Activated CD4-positive, alpha-beta memory T cell treated with anti-CD3 and anti-CD28 coated beads, Interleukin-2, amount 10 ng/mL, durations not matched to agents 7 days and 5 days (primary cell): Measurements from ENCODE around the gene UGT1A10. TPM values are rescaled to one million over a fixed set of nuclear protein-coding genes. Genes with fewer than 3 reads are reported as not detected.
"Not testable (repeated sequence)": the region's sequence is repeated elsewhere in the genome, so short reads cannot be mapped to it uniquely, and the experiment has no call there.

Experiments
- CTCF ChIA-PET: fragments of 350-600 bp; sonication (Branson Sonifier 250); formaldehyde crosslinking; loops from one replicate; lab custom pipeline; 2021; ENCODE audit warnings: antibody characterized with exemption, inconsistent platforms; lab: Charles Lee
- POLR2A ChIA-PET: fragments of 350-600 bp; sonication (Branson Sonifier 250); formaldehyde crosslinking; loops from one replicate; lab custom pipeline; 2021; ENCODE audit warnings: antibody characterized with exemption; lab: Charles Lee
- DNase-seq: peaks from one replicate; pipeline ENCODE4 v3.0.0-alpha.2; 2020
- H3K27ac Mint-ChIP-seq: one replicate; pipeline ENCODE4 v1.8.0; 2021; ENCODE audit warnings: mild to moderate bottlenecking, mixed read lengths
- H3K27me3 Mint-ChIP-seq: one replicate; pipeline ENCODE4 v1.8.0; 2021; ENCODE audit warnings: mixed read lengths
- H3K36me3 Mint-ChIP-seq: one replicate; pipeline ENCODE4 v1.8.0; 2021; ENCODE audit warnings: low read depth, mixed read lengths
- H3K4me1 Mint-ChIP-seq: one replicate; pipeline ENCODE4 v1.8.0; 2021; ENCODE audit warnings: mixed read lengths
- H3K4me3 Mint-ChIP-seq: one replicate; pipeline ENCODE4 v1.8.0; 2021; ENCODE audit warnings: mild to moderate bottlenecking, mixed read lengths
- H3K9me3 Mint-ChIP-seq: one replicate; pipeline ENCODE4 v1.8.0; 2021; ENCODE audit warnings: mixed read lengths
- total RNA-seq, 2 experiments: library from RNA; stranded (reverse); gene quantifications; one replicate each; pipeline ENCODE4 v1.2.3, GENCODE V29; 2021

The UGT1A10 gene
- not detected for total RNA-seq

GRCh38 chr2:233636306-233636705, at the start of gene UGT1A10:
Gene UGT1A10 (plus strand): TSS chr2:233636448. CDS start chr2:233636523, 75 bp downstream.
- H3K9me3 Mint-ChIP-seq, H3K4me3 Mint-ChIP-seq, POLR2A ChIA-PET, H3K36me3 Mint-ChIP-seq, DNase-seq, CTCF ChIA-PET, H3K27ac Mint-ChIP-seq, H3K4me1 Mint-ChIP-seq: not testable (repeated sequence)
- H3K27me3 Mint-ChIP-seq = peaks cover 31% of the 10 kb centered on the region

GRCh38 chr2:233588400-233588799, 47.8 kb upstream of the UGT1A10 start:
- DNase-seq = no peak
- Mint-ChIP-seq H3K9me3 (no peaks in the 10 kb centered on the region), H3K27ac (no peak overlapping the region), H3K27me3 (peaks cover 25% of the 10 kb centered on the region), H3K36me3 (no peaks in the 10 kb centered on the region), H3K4me1 (peaks cover 9% of the 10 kb centered on the region), H3K4me3 (no peak overlapping the region)
- ChIA-PET POLR2A (no interaction called here), CTCF (no interaction called here)

- CTCF ChIA-PET, POLR2A ChIA-PET: not testable (repeated sequence)
These were observed 43.5 kb upstream of the UGT1A10 start for GRCh38 chr2:233592706-233593105.

GRCh38 chr2:233593201-233593600, 43.0 kb upstream of the UGT1A10 start:
- H3K36me3 Mint-ChIP-seq = no peaks in the 10 kb centered on the region
- peaks cover 8% of the 10 kb centered on the region for H3K27me3 Mint-ChIP-seq
- POLR2A ChIA-PET = no interaction called here
- CTCF ChIA-PET = no interaction called here
- no peak overlapping the region for H3K27ac Mint-ChIP-seq
- H3K4me1 Mint-ChIP-seq = no peaks in the 10 kb centered on the region
- no peaks in the 10 kb centered on the region for H3K9me3 Mint-ChIP-seq
- no peak overlapping the region for H3K4me3 Mint-ChIP-seq
- DNase-seq = no peak

More at GRCh38 chr2:233592706-233593105, 43.5 kb upstream of the UGT1A10 start:
- not testable (repeated sequence) for H3K4me3 Mint-ChIP-seq, H3K27me3 Mint-ChIP-seq, H3K9me3 Mint-ChIP-seq, H3K4me1 Mint-ChIP-seq, DNase-seq, H3K27ac Mint-ChIP-seq, H3K36me3 Mint-ChIP-seq

GRCh38 chr2:233597522-233597921, 38.7 kb upstream of the UGT1A10 start:
- Mint-ChIP-seq H3K4me1 (no peaks in the 10 kb centered on the region), H3K36me3 (no peaks in the 10 kb centered on the region), H3K4me3 (no peak overlapping the region), H3K27ac (no peak overlapping the region), H3K9me3 (no peaks in the 10 kb centered on the region), H3K27me3 (peaks cover 13% of the 10 kb centered on the region)
- CTCF ChIA-PET = no interaction called here
- POLR2A ChIA-PET = no interaction called here
- DNase-seq = no peak

GRCh38 chr2:233598952-233599351, 37.3 kb upstream of the UGT1A10 start:
- Mint-ChIP-seq H3K4me1 (no peaks in the 10 kb centered on the region), H3K27ac (no peak overlapping the region), H3K27me3 (peaks cover 13% of the 10 kb centered on the region), H3K9me3 (no peaks in the 10 kb centered on the region), H3K4me3 (no peak overlapping the region), H3K36me3 (no peaks in the 10 kb centered on the region)
- POLR2A ChIA-PET = no interaction called here
- CTCF ChIA-PET = no interaction called here
- DNase-seq = no peak

- Mint-ChIP-seq H3K27me3 (peaks cover 13% of the 10 kb centered on the region), H3K9me3 (no peaks in the 10 kb centered on the region), H3K4me3 (no peak overlapping the region), H3K4me1 (no peaks in the 10 kb centered on the region), H3K27ac (no peak overlapping the region), H3K36me3 (no peaks in the 10 kb centered on the region)
- CTCF ChIA-PET = no interaction called here
- DNase-seq = no peak
- POLR2A ChIA-PET = no interaction called here
These were observed 35.9 kb upstream of the UGT1A10 start for GRCh38 chr2:233600386-233600785.

GRCh38 chr2:233602076-233602475, 34.2 kb upstream of the UGT1A10 start:
- peaks cover 16% of the 10 kb centered on the region for H3K27me3 Mint-ChIP-seq
- no peak overlapping the region for H3K27ac Mint-ChIP-seq
- DNase-seq = no peak
- no peaks in the 10 kb centered on the region for H3K4me1 Mint-ChIP-seq
- CTCF ChIA-PET = no interaction called here
- POLR2A ChIA-PET = no interaction called here
- H3K9me3 Mint-ChIP-seq = peaks cover 2% of the 10 kb centered on the region
- no peak overlapping the region for H3K4me3 Mint-ChIP-seq
- no peaks in the 10 kb centered on the region for H3K36me3 Mint-ChIP-seq

- ChIA-PET POLR2A (no interaction called here), CTCF (no interaction called here)
- H3K4me3 Mint-ChIP-seq = no peak overlapping the region
- H3K27me3 Mint-ChIP-seq = peaks cover 15% of the 10 kb centered on the region
- DNase-seq = no peak
- no peaks in the 10 kb centered on the region for H3K36me3 Mint-ChIP-seq
- no peak overlapping the region for H3K27ac Mint-ChIP-seq
- H3K9me3 Mint-ChIP-seq = peaks cover 2% of the 10 kb centered on the region
- H3K4me1 Mint-ChIP-seq = no peaks in the 10 kb centered on the region
These were observed 32.7 kb upstream of the UGT1A10 start for GRCh38 chr2:233603520-233603919.

GRCh38 chr2:233604826-233605225, 31.4 kb upstream of the UGT1A10 start:
- Mint-ChIP-seq H3K27me3 (peaks cover 12% of the 10 kb centered on the region), H3K4me1 (no peaks in the 10 kb centered on the region), H3K36me3 (no peaks in the 10 kb centered on the region), H3K27ac (no peak overlapping the region), H3K4me3 (no peak overlapping the region), H3K9me3 (peaks cover 2% of the 10 kb centered on the region)
- POLR2A ChIA-PET = no interaction called here
- no peak for DNase-seq
- CTCF ChIA-PET = no interaction called here

- H3K27ac Mint-ChIP-seq = no peak overlapping the region
- H3K9me3 Mint-ChIP-seq = peaks cover 5% of the 10 kb centered on the region
- no peak overlapping the region for H3K4me3 Mint-ChIP-seq
- POLR2A ChIA-PET = no interaction called here
- CTCF ChIA-PET = no interaction called here
- DNase-seq = no peak
- no peaks in the 10 kb centered on the region for H3K36me3 Mint-ChIP-seq
- no peaks in the 10 kb centered on the region for H3K4me1 Mint-ChIP-seq
- peaks cover 8% of the 10 kb centered on the region for H3K27me3 Mint-ChIP-seq
These were observed 30.6 kb upstream of the UGT1A10 start for GRCh38 chr2:233605680-233606079.

GRCh38 chr2:233611284-233611683, 25.0 kb upstream of the UGT1A10 start:
- peaks cover 14% of the 10 kb centered on the region for H3K9me3 Mint-ChIP-seq
- DNase-seq = no peak
- H3K36me3 Mint-ChIP-seq = no peaks in the 10 kb centered on the region
- ChIA-PET CTCF (no interaction called here), POLR2A (no interaction called here)
- peaks cover 34% of the 10 kb centered on the region for H3K27me3 Mint-ChIP-seq
- no peak overlapping the region for H3K27ac Mint-ChIP-seq
- H3K4me1 Mint-ChIP-seq = no peaks in the 10 kb centered on the region
- no peak overlapping the region for H3K4me3 Mint-ChIP-seq

- H3K27me3 Mint-ChIP-seq = peaks cover 48% of the 10 kb centered on the region
- H3K4me1 Mint-ChIP-seq, H3K27ac Mint-ChIP-seq, H3K9me3 Mint-ChIP-seq, CTCF ChIA-PET, H3K36me3 Mint-ChIP-seq, POLR2A ChIA-PET, DNase-seq, H3K4me3 Mint-ChIP-seq: not testable (repeated sequence)
These were observed 18.8 kb upstream of the UGT1A10 start, which contains the start of gene UGT1A8 for GRCh38 chr2:233617476-233617875. Gene UGT1A8 (plus strand): TSS chr2:233617633. CDS start chr2:233617708, 75 bp downstream.

- no peaks in the 10 kb centered on the region for H3K36me3 Mint-ChIP-seq
- no peak overlapping the region for H3K4me3 Mint-ChIP-seq
These were observed 16.0 kb upstream of the UGT1A10 start for GRCh38 chr2:233620204-233620603.

More at GRCh38 chr2:233620204-233620603, 16.0 kb upstream of the UGT1A10 start:
- peaks cover 2% of the 10 kb centered on the region for H3K9me3 Mint-ChIP-seq
- DNase-seq = no peak
- no peak overlapping the region for H3K27ac Mint-ChIP-seq
- POLR2A ChIA-PET = no interaction called here
- H3K4me1 Mint-ChIP-seq = no peaks in the 10 kb centered on the region
- H3K27me3 Mint-ChIP-seq = peaks cover 39% of the 10 kb centered on the region
- CTCF ChIA-PET = no interaction called here
